ENCODE measurements around the gene ITPR2.

The ITPR2 gene

GRCh38 chr12:26632756-26633155 lies 200.2 kb downstream of the ITPR2 start:
- DNase-seq (ENCODE audit: extremely low read depth, low read depth): no peak
- no peak for TF ChIP-seq CTCF (IDR thresholded peaks at IDR 0.05; ENCODE audit: low read depth, low read length, missing control alignments)
- H3K4me3 ChIP-seq (replicated peaks; ENCODE audit: low read depth, low read length): no peak overlapping the region

GRCh38 chr12:26631846-26632245 lies 201.1 kb downstream of the ITPR2 start:
- no peak for DNase-seq (ENCODE audit: extremely low read depth, low read depth)
- no peak for TF ChIP-seq CTCF (IDR thresholded peaks at IDR 0.05; ENCODE audit: low read depth, low read length, missing control alignments)
- H3K4me3 ChIP-seq (replicated peaks; ENCODE audit: low read depth, low read length): no peak overlapping the region

GRCh38 chr12:26630546-26631027 lies 202.4 kb downstream of the ITPR2 start:
- H3K4me3 ChIP-seq (replicated peaks; ENCODE audit: low read depth, low read length): no peak overlapping the region; the same call in 1 of the 2 replicates
- DNase-seq (ENCODE audit: extremely low read depth, low read depth): peak; percentile 24
- TF ChIP-seq CTCF (IDR thresholded peaks at IDR 0.05; ENCODE audit: low read depth, low read length, missing control alignments): no peak

- DNase-seq (ENCODE audit: extremely low read depth, low read depth): no peak
- TF ChIP-seq CTCF (IDR thresholded peaks at IDR 0.05; ENCODE audit: low read depth, low read length, missing control alignments): peak; percentile 43
- H3K4me3 ChIP-seq (replicated peaks; ENCODE audit: low read depth, low read length): no peak overlapping the region
Observed at GRCh38 chr12:26629864-26630263, 203.1 kb downstream of the ITPR2 start.

GRCh38 chr12:26628234-26628633 lies 204.8 kb downstream of the ITPR2 start:
- no peak overlapping the region for H3K4me3 ChIP-seq (replicated peaks; ENCODE audit: low read depth, low read length)
- TF ChIP-seq CTCF (IDR thresholded peaks at IDR 0.05; ENCODE audit: low read depth, low read length, missing control alignments): no peak
- no peak for DNase-seq (ENCODE audit: extremely low read depth, low read depth)

- no peak overlapping the region for H3K4me3 ChIP-seq (replicated peaks; ENCODE audit: low read depth, low read length)
- DNase-seq (ENCODE audit: extremely low read depth, low read depth): no peak
- no peak for TF ChIP-seq CTCF (IDR thresholded peaks at IDR 0.05; ENCODE audit: low read depth, low read length, missing control alignments)
Observed at GRCh38 chr12:26627335-26627734, 205.7 kb downstream of the ITPR2 start.

GRCh38 chr12:26623136-26623535 lies 209.9 kb downstream of the ITPR2 start:
- DNase-seq (ENCODE audit: extremely low read depth, low read depth): no peak
- no peak for TF ChIP-seq CTCF (IDR thresholded peaks at IDR 0.05; ENCODE audit: low read depth, low read length, missing control alignments)
- no peak overlapping the region for H3K4me3 ChIP-seq (replicated peaks; ENCODE audit: low read depth, low read length)

All from HFF-Myc (cell line).